ENCODE results near the gene FANCD2OS.
A peak's percentile ranks its signal among the peaks of the same experiment; 100 is the strongest.
"Not testable (repeated sequence)": the region's sequence is repeated elsewhere in the genome, so short reads cannot be mapped to it uniquely, and the experiment has no call there.

Gene FANCD2OS, protein sequence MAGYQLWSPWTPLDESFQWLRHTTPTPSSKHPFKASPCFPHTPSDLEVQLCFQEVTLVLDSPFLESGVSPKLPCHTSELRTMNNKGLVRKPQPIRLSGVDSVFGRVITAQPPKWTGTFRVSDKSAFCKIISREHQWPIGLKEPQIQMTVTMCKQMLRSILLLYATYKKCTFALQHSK
- total RNA-seq: 0 reads per million in 2 experiments

DNA sequence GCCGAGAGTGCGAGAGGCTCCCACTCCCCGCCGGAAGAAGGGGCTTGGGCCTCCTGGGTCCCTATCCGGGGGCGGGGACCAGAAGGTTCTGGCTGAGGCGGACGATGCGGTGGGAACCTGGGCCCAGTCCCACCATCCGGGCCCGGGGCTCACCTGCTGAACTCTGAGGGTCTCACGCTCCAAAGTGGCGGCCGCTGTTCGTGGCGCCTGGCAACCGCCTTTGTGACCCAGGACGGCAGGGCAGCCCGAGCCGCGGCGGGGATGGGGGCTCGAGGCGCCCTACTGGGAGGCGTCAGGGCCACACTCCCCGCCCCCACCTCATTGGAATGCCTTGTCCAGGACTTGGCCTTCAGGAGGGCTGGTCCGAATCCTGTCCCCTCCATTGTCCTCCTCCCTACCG, at the start of gene FANCD2OS:
Gene FANCD2OS, minus strand, starts transcription at position 165 of the 400 bp plus-strand sequence. CDS start 3,481 bp downstream, outside the sequence.
- no peak for DNase-seq (ENCODE audit: low read depth)

- DNase-seq (ENCODE audit: low read depth): no peak
Measured at GRCh38 chr3:10157031-10157430, 49.0 kb upstream of the FANCD2OS start.

DNA sequence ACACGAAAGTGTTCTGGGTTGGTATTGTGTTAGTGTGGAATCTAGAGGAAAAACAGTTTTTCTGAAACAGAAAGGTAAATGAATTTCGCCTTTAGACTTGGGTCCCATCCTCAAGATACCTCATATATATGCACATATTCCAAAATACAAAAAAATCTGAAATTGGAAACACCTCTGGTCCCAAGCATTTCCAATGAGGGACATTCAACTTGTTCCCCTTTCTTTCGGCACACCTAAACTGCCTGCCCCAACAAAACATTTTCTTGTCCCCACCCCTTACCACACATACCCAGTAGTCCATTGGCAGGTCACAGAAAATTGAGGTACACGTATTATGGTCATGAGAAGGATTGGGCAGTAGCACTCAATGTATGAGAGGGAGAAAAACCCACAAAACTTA, 47.6 kb upstream of the FANCD2OS start:
- DNase-seq (ENCODE audit: low read depth): no peak

DNA sequence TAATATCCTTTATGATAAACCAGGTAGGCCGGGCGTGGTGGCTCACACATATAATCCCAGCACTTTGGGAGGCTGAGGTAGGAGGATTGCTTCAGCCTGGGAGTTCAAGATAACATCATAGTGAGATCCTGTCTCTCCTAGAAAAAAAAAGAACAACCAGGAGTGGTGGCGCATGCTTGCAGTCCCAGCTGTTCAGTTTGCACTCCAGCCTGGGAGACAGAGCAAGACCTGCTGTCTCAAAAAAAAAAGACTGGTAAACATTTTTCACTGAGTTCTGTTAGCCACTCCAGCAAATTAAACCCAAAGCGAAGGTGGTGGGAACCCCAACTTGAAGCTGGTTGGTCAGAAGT, 47.0 kb upstream of the FANCD2OS start:
- no peak for DNase-seq (ENCODE audit: low read depth)

- no peak for DNase-seq (ENCODE audit: low read depth)
Measured at GRCh38 chr3:10154335-10155122, 46.5 kb upstream of the FANCD2OS start.

GRCh38 chr3:10150987-10151386, 42.9 kb upstream of the FANCD2OS start:
- no peak for DNase-seq (ENCODE audit: low read depth)

DNA sequence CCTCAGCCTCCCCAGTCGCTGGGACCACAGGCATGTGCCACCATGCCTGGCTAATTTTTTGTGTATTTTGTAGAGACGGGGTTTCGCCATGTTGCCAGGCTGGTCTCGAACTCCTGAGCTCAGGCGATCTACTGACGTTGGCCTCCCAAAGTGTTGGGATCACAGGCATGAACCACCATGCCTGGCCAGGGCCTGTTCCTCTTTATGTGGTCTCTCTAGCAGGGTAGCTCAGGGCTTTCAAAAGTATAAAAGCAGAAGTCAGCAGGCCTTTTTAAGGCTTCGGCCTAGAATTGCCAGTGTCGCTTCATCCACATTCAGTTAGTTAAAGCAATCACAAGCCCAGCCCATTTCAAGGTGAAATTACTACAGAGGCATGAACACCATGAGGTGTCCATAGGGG, 41.2 kb upstream of the FANCD2OS start:
- no peak for DNase-seq (ENCODE audit: low read depth)

DNA sequence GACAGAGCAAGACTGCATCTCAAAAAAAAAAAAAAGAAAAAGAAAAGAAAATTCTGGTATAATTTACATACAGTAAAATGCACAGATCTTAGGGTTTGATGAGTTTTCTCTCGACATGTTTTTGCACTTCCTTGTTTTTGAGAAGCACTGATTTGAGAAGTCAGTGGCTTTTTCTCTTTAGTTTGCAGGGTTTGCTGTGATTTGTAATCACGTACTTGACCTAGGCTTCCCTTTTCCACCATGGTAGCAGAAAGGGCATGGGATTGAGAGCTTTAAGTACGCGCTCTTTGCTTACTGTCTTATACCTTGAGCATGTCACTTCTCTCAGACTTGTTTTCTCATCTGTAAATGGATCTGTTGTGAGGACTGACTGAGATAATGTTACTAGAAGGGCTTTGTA, 37.6 kb upstream of the FANCD2OS start:
- DNase-seq (ENCODE audit: low read depth): no peak

DNA sequence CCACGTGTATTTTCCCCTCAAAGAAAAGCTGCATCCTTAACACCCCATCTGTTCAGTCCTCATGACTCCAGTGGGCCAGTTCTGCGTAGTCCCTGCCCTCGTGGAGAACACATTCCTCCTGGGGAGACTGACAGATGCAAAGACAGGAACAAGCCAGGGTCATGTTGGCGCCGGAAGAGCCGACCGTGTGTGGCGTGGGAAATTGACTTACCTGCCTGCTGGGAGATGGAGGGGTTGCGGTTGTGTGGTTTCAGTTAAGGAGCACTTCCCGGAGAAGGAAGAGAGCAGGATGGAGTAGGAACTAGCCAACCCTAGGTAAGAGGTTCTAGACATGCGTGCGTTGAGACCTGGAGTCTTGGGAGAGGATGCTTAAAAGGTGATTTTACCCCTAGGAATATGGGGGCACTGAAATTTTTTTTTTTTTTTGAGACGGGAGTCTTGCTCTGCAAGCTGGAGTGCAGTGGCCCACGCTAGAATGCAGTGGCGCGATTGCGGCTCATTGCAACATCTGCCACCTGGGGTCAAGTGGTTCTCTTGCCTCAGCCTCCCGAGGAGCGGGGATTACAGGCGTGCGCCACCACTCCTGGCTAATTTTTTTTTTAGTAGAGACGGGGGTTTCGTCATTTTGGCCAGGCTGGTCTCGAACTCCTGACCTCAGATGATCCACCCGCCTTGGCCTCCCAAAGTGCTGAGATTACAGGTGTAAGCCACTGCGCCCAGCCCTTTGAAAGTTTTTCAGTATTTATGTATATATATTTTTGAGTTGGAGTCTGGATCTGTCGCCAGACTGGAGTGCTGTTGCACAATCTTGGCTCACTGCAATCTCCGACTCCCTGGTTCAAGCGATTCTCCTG, 34.9 kb upstream of the FANCD2OS start:
- no peak for DNase-seq (ENCODE audit: low read depth)

DNA sequence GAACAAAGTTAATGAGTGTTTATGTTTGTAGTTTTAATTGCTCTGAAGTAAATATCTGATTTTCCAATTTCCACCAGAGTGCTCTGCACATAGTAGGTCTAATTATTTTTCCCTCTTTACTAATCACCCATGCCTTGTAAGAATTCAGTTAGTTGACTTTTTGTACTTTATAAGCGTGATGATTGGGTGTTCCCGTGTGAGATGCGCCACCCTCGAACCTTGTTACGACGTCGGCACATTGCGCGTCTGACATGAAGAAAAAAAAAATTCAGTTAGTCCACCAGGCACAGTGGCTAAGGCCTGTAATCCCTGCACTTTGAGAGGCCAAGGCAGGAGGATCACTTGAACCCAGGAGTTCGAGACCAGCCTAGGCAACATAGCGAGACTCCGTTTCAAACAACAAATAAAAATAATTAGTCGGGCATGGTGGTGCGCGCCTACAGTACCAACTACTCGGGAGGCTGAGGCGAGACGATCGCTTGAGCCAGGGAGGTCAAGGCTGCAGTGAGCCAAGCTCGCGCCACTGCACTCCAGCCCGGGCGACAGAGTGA, 33.0 kb upstream of the FANCD2OS start:
- DNase-seq (ENCODE audit: low read depth): no peak

DNA sequence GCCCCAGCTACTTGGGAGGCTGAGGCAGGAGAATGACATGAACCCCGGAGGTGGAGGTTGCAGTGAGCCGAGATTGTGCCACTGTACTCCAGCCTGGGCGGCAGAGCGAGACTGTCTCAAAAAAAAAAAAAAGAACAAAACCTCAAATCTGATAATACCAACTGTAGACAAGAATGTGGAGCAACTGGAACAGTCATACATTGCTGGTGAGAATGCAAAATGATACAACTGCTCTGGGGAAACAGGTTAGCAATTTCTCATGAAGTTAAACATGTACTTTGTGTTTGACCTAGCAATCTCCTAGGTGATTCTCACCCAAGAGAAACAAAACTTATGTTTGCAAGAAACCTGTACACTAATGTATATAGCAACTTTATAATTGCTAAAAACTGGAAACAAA, 29.1 kb upstream of the FANCD2OS start:
- DNase-seq (ENCODE audit: low read depth): no peak

DNA sequence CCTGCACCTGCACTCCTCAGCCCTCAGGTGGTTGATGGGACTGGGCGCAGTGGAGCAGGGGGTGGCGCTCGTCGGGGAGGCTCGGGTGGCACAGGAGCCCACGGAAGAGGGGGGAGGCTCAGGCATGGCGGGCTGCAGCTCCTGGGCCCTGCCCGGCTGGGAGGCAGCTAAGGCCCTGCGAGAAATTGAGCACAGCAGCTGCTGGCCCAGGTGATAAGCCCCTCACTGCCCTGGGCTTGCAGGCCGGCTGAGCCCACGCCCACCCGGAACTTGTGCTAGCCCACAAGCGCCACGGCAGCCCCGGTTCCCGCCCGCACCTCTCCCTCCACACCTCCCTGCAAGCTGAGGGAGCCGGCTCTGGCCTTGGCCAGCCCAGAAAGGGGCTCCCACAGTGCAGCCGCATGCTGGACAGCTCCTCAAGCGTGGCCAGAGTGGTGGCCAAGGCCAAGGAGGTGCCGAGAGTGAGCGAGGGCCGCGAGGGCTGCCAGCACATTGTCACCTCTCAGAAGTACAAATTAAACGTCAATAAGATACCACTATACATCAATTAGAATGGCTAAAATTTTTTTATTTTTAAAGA, 28.5 kb upstream of the FANCD2OS start:
- no peak for DNase-seq (ENCODE audit: low read depth)

DNA sequence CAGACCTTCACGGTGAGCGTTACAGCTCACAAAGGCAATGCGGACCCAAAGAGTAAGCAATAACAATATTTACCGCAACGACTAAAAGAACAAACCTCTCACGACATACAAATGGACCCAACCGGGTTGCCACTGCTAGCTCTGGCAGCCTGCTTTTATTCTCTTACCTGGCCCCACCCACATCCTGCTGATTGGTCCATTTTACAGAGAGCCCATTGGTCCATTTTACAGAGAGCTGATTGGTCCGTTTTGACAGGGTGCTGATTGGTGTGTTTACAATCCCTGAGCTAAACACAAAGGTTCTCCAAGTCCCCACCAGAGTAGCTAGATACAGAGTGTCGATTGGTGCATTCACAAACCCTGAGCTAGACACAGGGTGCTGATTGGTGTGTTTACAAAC, 27.8 kb upstream of the FANCD2OS start:
- DNase-seq (ENCODE audit: low read depth): not testable (repeated sequence)

- DNase-seq (ENCODE audit: low read depth): no peak
Measured at GRCh38 chr3:10122724-10123123, 14.7 kb upstream of the FANCD2OS start.

- DNase-seq (ENCODE audit: low read depth): no peak
Measured at GRCh38 chr3:10121064-10121463, 13.0 kb upstream of the FANCD2OS start.

GRCh38 chr3:10119376-10119775, 11.3 kb upstream of the FANCD2OS start:
- DNase-seq (ENCODE audit: low read depth): no peak

GRCh38 chr3:10116928-10117327, 8.9 kb upstream of the FANCD2OS start:
- no peak for DNase-seq (ENCODE audit: low read depth)

DNA sequence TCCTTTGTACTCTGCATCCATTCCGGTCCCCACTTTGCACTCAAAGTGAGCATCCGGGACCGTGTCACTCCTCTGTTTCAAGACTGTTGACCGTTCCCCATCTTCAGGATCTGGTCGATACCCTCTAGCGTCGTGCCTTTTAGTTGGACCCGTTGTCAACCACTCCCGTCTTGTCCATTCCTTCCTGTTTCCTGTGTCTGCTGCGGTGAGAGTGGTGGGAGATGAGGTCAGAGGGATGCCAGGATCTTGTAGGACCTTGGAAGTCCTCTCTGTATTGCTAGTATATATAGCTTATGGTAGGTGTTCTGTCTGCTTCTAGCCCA, 8.0 kb upstream of the FANCD2OS start:
- DNase-seq (ENCODE audit: low read depth): no peak

DNA sequence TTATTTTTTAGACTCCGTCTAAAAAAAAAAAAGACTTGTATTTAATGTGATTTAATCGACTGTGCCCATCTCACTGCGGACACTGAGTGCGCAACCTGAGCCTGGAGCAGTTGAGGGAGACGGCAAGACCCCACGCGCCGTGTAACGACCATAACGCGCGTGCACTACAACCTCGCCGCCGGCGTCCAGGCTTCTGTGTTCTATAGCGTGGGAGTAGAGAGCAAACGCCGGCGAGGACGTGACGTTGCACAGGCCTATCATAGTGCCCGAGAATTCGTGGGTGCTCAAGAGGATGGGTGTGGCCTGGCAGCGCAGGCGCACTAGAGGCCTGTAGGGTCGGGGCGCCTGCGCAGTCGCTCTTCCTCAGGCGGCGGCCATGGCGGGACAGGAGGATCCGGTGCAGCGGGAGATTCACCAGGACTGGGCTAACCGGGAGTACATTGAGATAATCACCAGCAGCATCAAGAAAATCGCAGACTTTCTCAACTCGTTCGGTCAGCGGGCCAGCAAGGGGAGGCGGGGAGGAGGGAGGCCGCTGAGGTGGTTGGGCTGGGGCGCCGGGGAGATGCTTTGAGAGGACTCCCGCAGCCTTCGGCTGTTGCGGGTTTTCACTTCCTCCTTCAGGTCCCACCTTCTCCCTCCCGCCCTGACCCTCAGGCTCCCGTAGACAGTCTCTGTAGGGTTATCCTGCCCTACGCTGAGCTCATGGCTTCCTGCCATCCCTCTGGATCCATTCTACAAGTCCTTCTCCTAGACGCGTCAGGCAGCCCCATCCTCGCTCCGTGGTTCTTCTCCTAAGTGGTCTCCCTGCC, 7.5 kb upstream of the FANCD2OS start, which contains the start of gene BRK1:
Gene BRK1, plus strand, starts transcription at position 350 of the 812 bp plus-strand sequence. Its CDS starts 27 bp downstream, at position 377.
- peak; percentile 90 for DNase-seq (ENCODE audit: low read depth)

- DNase-seq (ENCODE audit: low read depth): no peak
Measured at GRCh38 chr3:10106919-10107318, 1.1 kb downstream of the FANCD2OS start.

- DNase-seq (ENCODE audit: low read depth): no peak
Measured at GRCh38 chr3:10099041-10099440, 9.0 kb downstream of the FANCD2OS start.

All from T follicular helper cell (primary cell).